Lung (tissue), 12 donors: ENCODE data around the gene CORO6. TPM values are rescaled to one million over a fixed set of nuclear protein-coding genes. Genes with fewer than 3 reads are reported as not detected.
A peak's percentile ranks its signal among the peaks of the same experiment; 100 is the strongest.

Source experiments
- ATAC-seq: fragments of 200-7000 bp; cut with Tn5 transposase; one replicate; pipeline ENCODE4 v1.9.1; 2020; ENCODE audit warnings: moderate number of reproducible peaks; ENCODE audit not compliant: insufficient read depth, low FRiP score
- DNase-seq, 3 donors: peaks; one replicate each; pipeline ENCODE4 v3.0.0-alpha.2; 2013 to 2017
- H3K27ac ChIP-seq, 2 donors: one replicate each; pipeline ENCODE4 v1.5.1; 2013; ENCODE audit warnings: mild to moderate bottlenecking in 2 of 2, moderate library complexity in 2 of 2, control low read depth in 1 of 2, inconsistent platforms in 1 of 2, low read depth in 1 of 2, low read length in 1 of 2
- H3K27me3 ChIP-seq, 3 donors: one replicate each; pipeline ENCODE4 v1.5.1; 2013; ENCODE audit warnings: low read length in 2 of 3; ENCODE audit not compliant: control insufficient read depth in 3 of 3, insufficient read depth in 3 of 3
- H3K36me3 ChIP-seq, 4 donors: one replicate each; pipeline ENCODE4 v1.5.1; 2013; ENCODE audit warnings: low read length in 4 of 4, mild to moderate bottlenecking in 1 of 4, moderate library complexity in 1 of 4; ENCODE audit not compliant: control insufficient read depth in 4 of 4, insufficient read depth in 4 of 4
- H3K4me1 ChIP-seq, 5 donors: one replicate each; pipeline ENCODE4 v1.5.1; 2013; ENCODE audit warnings: low read length in 5 of 5, mild to moderate bottlenecking in 2 of 5, moderate library complexity in 1 of 5; ENCODE audit not compliant: control insufficient read depth in 5 of 5, insufficient read depth in 5 of 5
- H3K4me3 ChIP-seq: one replicate; pipeline ENCODE4 v1.5.1; 2013; ENCODE audit warnings: mild to moderate bottlenecking, control low read depth, moderate library complexity
- H3K9ac ChIP-seq, 2 donors: one replicate each; pipeline ENCODE4 v1.5.1; 2013; ENCODE audit warnings: low read length in 2 of 2, control low read depth in 1 of 2; ENCODE audit not compliant: insufficient read depth in 1 of 2
- H3K9me3 ChIP-seq, 4 donors: one replicate each; pipeline ENCODE4 v1.5.1; 2013; ENCODE audit warnings: low read length in 3 of 4, mild to moderate bottlenecking in 1 of 4, moderate library complexity in 1 of 4; ENCODE audit not compliant: control insufficient read depth in 4 of 4, insufficient read depth in 3 of 4
- WGBS, 2 donors: extraction: QIAGEN DNeasy Blood & Tissue Kit; methylation state at CpG; one replicate each; pipeline ENCODE4 v1.1.7; 2013; 5-methylcytosine and 5-hydroxymethylcytosine counted together
- polyA plus RNA-seq, 2 donors: library from polyadenylated mRNA; stranded (reverse); fragments of 200-250 nt; gene quantifications; one replicate each; pipeline ENCODE4 v1.2.1, GENCODE V29; 2013
- total RNA-seq, 2 donors: library from RNA; depleted of rRNA in 1 of 2; stranded (reverse); fragments of >200 nt in 1 of 2; gene quantifications; one replicate each; pipeline ENCODE4 v1.2.1, GENCODE V29; 2014 to 2021
- TF ChIP-seq, protein P1 (sequence below): IDR thresholded peaks from 2 replicates; pipeline ENCODE4 v1.5.1; 2012; ENCODE audit warnings: mild to moderate bottlenecking; ENCODE audit errors: control extremely low read depth, extremely low read depth
- donor health status: control.
- donor health status: control.
- donor health status: Bipolar disorder and iron deficiency.
- donor health status: healthy.
- donor health status: DM: yes; HTN: yes; CAD: no.

The CORO6 gene
- total and polyA plus RNA-seq, 4 donors, result 1.7 to 14.4 (median 5.9) TPM

DNA sequence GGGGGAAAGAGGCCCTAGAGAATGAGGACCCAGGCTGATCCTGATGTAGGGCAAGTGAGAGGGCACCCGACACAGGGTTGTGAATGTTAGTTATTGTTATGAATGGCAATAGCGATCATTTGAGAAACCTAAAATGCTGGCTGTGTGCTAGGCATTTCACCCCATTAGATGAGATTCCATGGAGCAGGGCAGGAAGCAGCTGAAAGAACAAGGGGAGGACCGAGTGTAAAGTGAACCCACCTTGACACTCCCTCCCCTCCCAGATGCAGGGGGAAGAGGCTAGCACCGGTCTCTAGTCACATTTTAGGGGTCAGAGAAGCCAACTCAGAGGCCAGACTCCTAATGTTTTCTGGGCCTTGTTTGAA, 553 bp upstream of the CORO6 start:
- peaks cover 0 to 13% (median 11%) of the 10 kb centered on the region in 5 donors for H3K4me1 ChIP-seq
- WGBS, 2 donors, result 53 to 54% methylated on average over 4 of the region's 4 CpGs

DNA sequence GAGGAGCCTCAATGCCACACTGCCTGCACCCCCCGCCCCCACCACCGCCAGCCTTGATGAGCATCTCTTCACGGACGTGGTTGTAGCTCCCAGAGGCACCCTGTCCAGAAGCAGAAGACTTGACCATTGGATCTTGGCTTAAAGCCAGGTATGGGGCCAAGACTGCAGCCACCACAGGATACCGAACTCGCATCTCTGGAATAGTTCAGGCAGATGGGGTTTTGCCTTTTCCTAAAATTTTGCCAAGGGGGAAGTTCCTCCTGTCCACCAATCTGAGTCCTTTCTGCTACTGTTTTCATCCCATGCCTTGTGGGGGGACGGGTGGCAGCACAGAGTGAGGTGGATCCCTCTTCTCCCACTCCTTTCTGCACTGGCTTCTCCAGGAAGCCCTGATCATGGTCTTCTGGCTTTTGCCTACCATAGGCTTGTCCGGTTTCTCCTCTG, 939 bp downstream of the CORO6 start:
- DNase-seq (no peak), ATAC-seq (no peak)
- WGBS, 2 donors, result 78 to 84% methylated on average over 8 of the region's 8 CpGs
- peaks cover 0 to 3% (median 0%) of the 10 kb centered on the region in 4 donors for H3K36me3 ChIP-seq
- H3K4me3 ChIP-seq, result peak overlapping the region; percentile 44
- H3K27ac ChIP-seq, result peak overlapping the region in 1 of 2 donors; percentile 93
- H3K27me3 ChIP-seq, result peaks cover 0 to 41% (median 39%) of the 10 kb centered on the region in 3 donors
- TF ChIP-seq, protein P1, sequence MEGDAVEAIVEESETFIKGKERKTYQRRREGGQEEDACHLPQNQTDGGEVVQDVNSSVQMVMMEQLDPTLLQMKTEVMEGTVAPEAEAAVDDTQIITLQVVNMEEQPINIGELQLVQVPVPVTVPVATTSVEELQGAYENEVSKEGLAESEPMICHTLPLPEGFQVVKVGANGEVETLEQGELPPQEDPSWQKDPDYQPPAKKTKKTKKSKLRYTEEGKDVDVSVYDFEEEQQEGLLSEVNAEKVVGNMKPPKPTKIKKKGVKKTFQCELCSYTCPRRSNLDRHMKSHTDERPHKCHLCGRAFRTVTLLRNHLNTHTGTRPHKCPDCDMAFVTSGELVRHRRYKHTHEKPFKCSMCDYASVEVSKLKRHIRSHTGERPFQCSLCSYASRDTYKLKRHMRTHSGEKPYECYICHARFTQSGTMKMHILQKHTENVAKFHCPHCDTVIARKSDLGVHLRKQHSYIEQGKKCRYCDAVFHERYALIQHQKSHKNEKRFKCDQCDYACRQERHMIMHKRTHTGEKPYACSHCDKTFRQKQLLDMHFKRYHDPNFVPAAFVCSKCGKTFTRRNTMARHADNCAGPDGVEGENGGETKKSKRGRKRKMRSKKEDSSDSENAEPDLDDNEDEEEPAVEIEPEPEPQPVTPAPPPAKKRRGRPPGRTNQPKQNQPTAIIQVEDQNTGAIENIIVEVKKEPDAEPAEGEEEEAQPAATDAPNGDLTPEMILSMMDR, result no peak
- H3K9ac ChIP-seq, result no peak overlapping the region
- peaks cover 0 to 3% (median 0%) of the 10 kb centered on the region in 4 donors for H3K9me3 ChIP-seq
- peaks cover 0 to 25% (median 17%) of the 10 kb centered on the region in 5 donors for H3K4me1 ChIP-seq

More for the DNA sequence above, 553 bp upstream of the CORO6 start:
- Histone ChIP-seq H3K27me3 (peaks cover 0 to 29% (median 24%) of the 10 kb centered on the region in 3 donors), H3K36me3 (peaks cover 0 to 3% (median 0%) of the 10 kb centered on the region in 4 donors), H3K9me3 (peaks cover 0 to 3% (median 0%) of the 10 kb centered on the region in 4 donors), H3K4me3 (no peak overlapping the region), H3K27ac (peak overlapping the region in 1 of 2 donors; percentile 93), H3K9ac (no peak overlapping the region)
- ATAC-seq (no peak), DNase-seq (no peak)
- TF ChIP-seq, protein P1, result no peak

DNA sequence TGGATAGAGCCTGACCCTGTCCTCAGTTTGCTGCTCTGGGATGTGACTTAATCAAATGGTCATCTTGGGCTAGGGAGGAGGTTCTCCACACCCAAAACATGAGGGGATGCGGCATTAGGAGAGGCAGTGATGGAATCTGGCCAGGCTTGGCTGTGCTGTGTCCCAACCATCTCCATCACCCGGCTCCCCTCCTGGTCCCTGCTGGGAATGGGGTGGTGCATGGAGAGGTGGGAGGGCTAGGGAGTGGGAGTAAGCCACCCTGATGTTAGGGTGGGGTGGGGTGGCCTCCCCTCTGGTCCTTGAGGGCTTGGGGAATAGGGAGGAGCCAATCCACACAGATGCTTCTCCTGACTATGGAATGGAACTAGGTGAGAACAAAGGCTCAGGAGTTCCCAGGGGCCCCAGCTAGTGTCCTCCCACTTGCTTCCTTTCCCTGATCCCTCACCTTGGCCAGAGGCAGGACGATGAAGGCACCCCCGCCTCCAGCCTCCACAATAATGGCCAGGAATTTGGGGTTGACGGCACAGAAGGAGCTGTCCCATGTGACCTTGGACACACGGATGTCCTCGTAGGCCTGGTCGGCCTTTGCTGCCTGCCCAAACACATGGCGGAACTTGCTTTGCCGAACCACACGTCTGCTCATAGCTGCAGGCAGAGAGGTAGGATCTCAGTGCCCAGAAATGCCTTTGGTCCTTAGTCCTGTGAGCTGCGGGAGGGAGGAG, 1.8 kb downstream of the CORO6 start:
- TF ChIP-seq, protein P1, result no peak
- peaks cover 0 to 3% (median 0%) of the 10 kb centered on the region in 4 donors for H3K36me3 ChIP-seq
- 95 to 98% methylated on average over 12 of the region's 12 CpGs for WGBS, 2 donors
- no peak overlapping the region for H3K9ac ChIP-seq
- no peak overlapping the region for H3K4me3 ChIP-seq
- H3K27me3 ChIP-seq, result peaks cover 0 to 48% (median 47%) of the 10 kb centered on the region in 3 donors
- peaks cover 0 to 3% (median 0%) of the 10 kb centered on the region in 4 donors for H3K9me3 ChIP-seq
- DNase-seq (no peak), ATAC-seq (no peak)
- H3K27ac ChIP-seq, result peak overlapping the region in 1 of 2 donors; percentile 93
- H3K4me1 ChIP-seq, result peaks cover 0 to 34% (median 23%) of the 10 kb centered on the region in 5 donors
